Measurements from ENCODE around the gene IFNK.

Gene IFNK

DNA sequence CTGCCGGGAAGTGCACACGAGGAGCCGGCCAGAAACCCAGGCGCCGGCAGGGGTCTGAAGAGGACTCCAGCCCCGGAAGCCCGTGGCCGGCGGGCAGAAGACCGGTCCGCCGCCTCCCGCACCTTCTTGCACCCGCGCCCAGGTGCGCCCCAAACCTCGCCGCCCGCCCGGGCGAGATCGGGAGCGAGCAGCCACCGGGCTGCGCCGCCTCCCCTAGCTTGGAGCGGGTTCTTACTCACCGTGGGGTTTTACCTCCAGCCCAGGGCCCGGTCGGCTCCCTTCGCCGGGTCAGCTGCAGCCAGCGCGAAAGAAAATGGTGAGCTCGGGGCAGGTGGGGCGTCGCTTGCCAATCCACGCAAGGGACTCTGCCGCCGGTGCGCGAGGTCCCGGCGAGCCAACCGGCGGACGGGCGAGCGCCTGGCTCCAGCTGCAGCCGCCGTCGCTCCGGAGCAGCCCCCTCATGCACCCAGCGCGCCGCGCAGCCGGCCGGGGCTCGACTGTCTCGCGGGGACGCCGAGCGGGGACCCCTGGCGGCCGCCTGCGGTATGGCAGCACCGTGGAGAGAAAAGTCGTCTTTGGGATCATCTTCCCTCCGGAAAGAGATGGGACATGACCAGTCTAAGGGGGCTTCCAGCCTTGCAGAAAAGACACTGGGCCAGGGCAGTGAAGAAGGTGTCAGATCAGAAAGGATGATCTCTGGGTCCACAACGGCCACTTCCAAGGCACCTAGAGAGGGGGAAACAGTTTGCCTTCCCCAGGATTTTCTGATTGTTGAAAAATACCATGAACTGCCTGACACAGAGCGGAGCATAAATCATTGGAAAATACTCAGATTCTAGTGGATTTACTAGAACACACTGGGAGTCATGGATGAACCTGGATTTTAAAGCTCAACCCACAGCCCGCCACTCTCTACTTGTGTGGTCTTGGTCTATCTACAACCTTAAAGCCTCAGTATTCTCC is 5.5 kb downstream of the IFNK start, which contains the start of gene MOB3B:
Gene MOB3B, minus strand, starts transcription at position 499 of the 963 bp plus-strand sequence. CDS start 74,264 bp downstream, outside the sequence.
- TF ChIP-seq, protein P1, sequence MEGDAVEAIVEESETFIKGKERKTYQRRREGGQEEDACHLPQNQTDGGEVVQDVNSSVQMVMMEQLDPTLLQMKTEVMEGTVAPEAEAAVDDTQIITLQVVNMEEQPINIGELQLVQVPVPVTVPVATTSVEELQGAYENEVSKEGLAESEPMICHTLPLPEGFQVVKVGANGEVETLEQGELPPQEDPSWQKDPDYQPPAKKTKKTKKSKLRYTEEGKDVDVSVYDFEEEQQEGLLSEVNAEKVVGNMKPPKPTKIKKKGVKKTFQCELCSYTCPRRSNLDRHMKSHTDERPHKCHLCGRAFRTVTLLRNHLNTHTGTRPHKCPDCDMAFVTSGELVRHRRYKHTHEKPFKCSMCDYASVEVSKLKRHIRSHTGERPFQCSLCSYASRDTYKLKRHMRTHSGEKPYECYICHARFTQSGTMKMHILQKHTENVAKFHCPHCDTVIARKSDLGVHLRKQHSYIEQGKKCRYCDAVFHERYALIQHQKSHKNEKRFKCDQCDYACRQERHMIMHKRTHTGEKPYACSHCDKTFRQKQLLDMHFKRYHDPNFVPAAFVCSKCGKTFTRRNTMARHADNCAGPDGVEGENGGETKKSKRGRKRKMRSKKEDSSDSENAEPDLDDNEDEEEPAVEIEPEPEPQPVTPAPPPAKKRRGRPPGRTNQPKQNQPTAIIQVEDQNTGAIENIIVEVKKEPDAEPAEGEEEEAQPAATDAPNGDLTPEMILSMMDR (conservative IDR thresholded peaks at IDR 0.05; ENCODE audit: low read depth, low read length): peak; percentile 77
- H3K4me3 ChIP-seq (ENCODE audit: low read depth, low read length): peak within 1 kb of the TSS; percentile 64
- peak; percentile 76 for DNase-seq (ENCODE audit: low read depth)

DNA sequence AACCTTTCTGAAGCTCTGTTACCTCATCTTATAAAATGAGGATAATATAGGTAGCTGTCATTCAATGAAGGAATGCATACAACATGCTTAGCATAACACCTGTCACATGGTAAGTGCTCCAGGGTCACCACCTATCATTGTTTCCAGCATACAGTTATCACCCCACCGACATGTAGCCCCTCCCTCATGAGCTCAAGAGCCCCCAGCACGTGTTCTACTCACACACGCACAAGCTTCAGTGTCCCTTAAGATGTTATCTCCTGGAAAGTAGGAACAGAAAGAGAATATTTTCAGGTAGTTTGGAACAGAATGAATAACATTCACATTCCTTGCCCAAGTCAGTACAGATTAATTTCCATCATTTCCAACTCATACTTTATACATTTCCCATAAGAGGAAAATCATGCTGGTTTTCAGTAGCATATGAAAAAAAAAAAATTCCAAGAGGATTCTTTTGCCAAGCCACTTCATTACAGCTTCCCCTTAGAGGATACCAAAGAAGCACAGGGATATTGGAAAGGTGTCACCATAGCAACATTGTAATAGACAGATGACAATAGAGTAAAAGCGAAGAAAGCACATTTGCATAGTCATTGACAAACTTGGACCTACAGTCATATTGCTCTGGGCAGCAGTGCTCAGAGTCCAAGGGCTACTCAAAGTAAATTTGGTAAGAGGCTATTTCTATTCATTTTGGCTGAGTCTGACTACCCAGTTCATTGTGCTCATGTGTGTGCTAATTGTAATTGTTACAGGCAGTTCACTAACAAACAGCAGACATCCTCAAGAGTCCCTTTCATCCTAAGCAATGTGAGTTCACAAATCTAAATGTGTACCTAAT is 7.0 kb downstream of the IFNK start:
- TF ChIP-seq, protein P1 (conservative IDR thresholded peaks at IDR 0.05; ENCODE audit: low read depth, low read length): no peak
- no peak overlapping the region for H3K4me3 ChIP-seq (ENCODE audit: low read depth, low read length)
- DNase-seq (ENCODE audit: low read depth): no peak

DNA sequence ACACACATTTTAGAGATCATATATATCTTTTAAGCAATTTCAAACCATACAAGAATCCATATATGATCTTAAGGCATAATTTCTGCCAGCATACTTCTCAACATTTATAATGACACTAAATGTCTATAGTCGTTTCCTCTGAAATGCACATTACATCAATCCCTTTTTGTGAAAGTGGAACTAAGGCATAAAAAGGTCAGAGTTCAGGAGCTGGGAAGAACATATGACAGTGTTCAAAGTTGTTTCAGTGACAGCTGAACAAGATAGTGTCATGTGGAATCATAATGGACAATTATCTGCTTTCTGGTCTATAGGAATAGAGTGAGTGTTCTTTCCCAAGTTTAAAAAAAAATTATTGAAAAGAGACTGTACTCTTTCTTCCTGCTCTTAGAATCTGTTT is 8.0 kb downstream of the IFNK start:
- TF ChIP-seq, protein P1 (conservative IDR thresholded peaks at IDR 0.05; ENCODE audit: low read depth, low read length): no peak
- no peak overlapping the region for H3K4me3 ChIP-seq (ENCODE audit: low read depth, low read length)
- DNase-seq (ENCODE audit: low read depth): no peak

DNA sequence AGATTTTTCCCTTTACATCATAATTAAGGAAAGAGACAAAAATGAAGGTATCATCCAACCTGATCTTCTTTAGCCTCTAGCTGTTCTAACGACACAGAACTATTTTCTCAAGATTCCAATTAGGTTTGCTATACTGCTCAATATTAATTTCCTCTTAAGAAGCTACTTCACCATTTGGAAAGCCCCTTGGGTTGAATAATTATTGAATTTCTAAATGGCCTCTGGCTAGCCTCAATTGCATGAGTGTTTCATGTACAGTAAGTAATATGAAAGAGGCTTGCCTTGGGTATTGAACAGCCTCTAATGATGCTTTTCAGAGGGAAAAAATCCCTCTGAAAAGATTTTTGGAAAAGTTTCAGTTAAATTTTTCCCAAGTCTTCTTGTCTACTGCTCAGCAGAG is 9.2 kb downstream of the IFNK start:
- no peak for DNase-seq (ENCODE audit: low read depth)
- TF ChIP-seq, protein P1 (conservative IDR thresholded peaks at IDR 0.05; ENCODE audit: low read depth, low read length): no peak
- no peak overlapping the region for H3K4me3 ChIP-seq (ENCODE audit: low read depth, low read length)

DNA sequence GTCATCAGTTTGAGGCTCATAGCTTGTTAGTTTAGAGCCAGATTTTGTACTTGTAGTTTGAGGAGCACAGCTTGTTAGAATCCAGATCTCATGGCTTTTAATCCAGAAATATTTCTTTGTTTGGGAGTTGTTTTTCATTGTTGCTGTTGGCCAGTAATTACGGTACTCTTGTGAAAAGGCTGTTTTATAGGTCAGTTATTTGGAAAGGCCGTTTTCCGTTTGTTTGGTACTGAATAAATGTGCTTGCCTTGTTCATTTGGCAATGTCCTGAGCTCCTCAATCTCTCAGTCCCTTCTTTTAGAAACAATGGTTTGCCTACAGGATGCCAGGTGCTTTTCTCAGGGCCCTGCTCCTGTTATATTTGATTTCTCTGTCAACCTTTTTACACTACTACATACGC is 10.0 kb downstream of the IFNK start:
- no peak overlapping the region for H3K4me3 ChIP-seq (ENCODE audit: low read depth, low read length)
- TF ChIP-seq, protein P1 (conservative IDR thresholded peaks at IDR 0.05; ENCODE audit: low read depth, low read length): no peak
- no peak for DNase-seq (ENCODE audit: low read depth)

DNA sequence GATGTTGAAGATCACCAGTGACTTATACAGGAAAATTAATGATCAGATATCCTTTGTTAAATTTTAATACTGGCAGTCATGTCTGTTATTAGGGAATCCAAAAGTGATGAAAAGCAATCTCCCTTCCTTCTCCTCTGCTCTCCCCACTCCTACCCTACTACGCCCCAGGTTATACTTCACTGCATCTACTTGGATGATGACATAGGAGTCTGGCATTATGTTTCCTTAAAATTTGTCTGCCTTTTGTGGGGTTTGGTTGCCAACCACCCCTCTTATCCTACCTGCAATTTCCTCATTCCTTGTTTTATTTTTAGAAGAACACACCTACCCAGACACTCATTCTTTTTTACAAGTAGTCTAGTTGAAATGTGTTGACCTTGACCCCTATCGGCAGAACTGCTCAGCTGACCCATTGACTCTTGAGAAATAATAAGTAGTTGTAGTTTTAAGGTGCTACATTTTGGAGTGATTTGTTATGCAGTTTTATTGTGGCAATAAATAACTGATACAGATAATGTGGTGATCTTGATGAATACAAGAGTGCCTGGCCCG is 10.6 kb downstream of the IFNK start:
- no peak for DNase-seq (ENCODE audit: low read depth)
- TF ChIP-seq, protein P1 (conservative IDR thresholded peaks at IDR 0.05; ENCODE audit: low read depth, low read length): no peak
- H3K4me3 ChIP-seq (ENCODE audit: low read depth, low read length): no peak overlapping the region
